ENCODE results near the gene HORMAD2. TPM values are rescaled to one million over a fixed set of nuclear protein-coding genes. Genes with fewer than 3 reads are reported as not detected.
"Not testable (repeated sequence)": the region's sequence is repeated elsewhere in the genome, so short reads cannot be mapped to it uniquely, and the experiment has no call there.

HORMAD2 gene
- total RNA-seq, 1 donor from 2014 or later: not detected

- DNase-seq (ENCODE audit: low spot score): no peak
Measured at GRCh38 chr22:30056015-30056414, 24.2 kb upstream of the HORMAD2 start.

DNA sequence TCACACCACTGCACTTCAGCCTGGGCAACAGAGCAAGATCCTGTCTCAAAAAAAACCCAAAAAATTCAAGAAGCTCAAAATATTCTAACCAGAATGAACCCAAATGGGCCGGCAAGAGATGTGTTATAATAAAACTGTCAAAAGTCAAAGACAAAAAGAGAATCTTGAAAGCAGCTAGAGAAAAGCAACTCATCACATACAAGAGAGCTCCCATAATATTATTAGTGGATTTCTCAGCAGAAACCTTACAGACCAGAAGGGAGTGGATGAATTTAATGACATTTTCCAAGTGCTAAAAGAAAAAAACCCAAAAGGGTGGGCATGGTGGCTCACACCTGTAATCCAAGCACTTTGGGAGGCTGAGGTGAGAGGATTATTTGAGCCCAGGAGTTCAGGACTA is 22.9 kb upstream of the HORMAD2 start:
- no peak for DNase-seq (ENCODE audit: low spot score)

- DNase-seq (ENCODE audit: low spot score): not testable (repeated sequence)
Measured at GRCh38 chr22:30059346-30060020, 20.8 kb upstream of the HORMAD2 start.

DNA sequence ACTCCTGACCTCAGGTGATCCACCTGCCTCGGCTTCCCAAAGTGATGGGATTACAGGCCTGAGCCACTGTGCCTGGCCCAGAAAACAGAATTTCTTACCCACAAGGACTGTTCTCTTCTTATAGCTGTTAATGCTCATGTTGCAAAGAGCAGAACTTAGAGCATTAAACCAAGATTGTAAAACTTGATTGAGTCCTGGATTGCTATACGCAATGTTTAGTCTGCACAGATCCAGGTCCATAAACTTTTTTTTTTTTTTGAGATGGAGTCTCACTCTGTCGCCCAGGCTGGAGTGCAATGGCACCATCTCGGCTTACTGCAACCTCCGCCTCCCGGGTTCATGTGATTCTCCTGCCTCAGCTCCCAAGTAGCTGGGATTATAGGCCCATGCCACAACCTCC is 19.2 kb upstream of the HORMAD2 start:
- DNase-seq (ENCODE audit: low spot score): not testable (repeated sequence)

- DNase-seq (ENCODE audit: low spot score): no peak
Measured at GRCh38 chr22:30062259-30062658, 18.0 kb upstream of the HORMAD2 start.

- no peak for DNase-seq (ENCODE audit: low spot score)
Measured at GRCh38 chr22:30062950-30063349, 17.3 kb upstream of the HORMAD2 start.

DNA sequence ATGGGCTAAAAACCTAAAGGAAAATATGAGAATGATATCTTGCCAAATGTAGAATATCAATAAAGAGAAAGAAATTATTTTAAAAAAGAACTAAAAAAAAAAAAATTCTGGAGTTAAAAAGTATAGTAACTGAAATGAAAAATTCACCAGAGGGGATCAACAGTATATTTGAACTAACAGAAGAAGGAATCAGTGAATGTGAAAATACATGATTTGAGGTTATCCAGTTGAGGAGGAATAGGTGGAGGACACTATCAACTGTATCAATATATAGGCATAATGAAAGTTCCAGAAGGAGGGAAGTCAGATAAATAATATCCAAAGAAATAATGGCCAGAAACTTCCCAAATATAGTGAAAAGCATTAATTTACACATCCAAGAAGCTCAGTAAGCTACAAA is 16.1 kb upstream of the HORMAD2 start:
- no peak for DNase-seq (ENCODE audit: low spot score)

GRCh38 chr22:30073743-30074142 is 6.5 kb upstream of the HORMAD2 start:
- no peak for DNase-seq (ENCODE audit: low spot score)

GRCh38 chr22:30074147-30074546 is 6.1 kb upstream of the HORMAD2 start:
- no peak for DNase-seq (ENCODE audit: low spot score)

DNA sequence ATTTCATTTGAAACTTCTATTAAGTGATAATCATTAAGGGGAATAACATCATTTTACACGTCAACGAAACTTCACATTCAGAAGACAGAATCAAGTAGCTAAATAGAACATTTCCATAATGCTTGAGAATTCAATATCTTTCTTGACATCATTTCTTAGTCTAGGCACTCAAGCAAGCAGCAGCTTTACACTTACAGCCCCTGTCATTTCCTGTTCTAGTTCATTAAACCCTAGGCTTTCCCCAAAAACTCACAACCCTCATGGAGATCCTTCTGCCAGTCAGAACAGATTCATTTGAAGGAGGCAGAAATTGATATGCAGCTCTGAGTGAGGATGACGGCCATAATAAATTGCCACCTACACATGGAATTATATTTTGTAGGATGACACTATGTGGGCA is 5.3 kb upstream of the HORMAD2 start:
- DNase-seq (ENCODE audit: low spot score): no peak

GRCh38 chr22:30077279-30077880 is 2.9 kb upstream of the HORMAD2 start:
- DNase-seq (ENCODE audit: low spot score): no peak

GRCh38 chr22:30078320-30079311 is 1.6 kb upstream of the HORMAD2 start:
- no peak for DNase-seq (ENCODE audit: low spot score)

DNA sequence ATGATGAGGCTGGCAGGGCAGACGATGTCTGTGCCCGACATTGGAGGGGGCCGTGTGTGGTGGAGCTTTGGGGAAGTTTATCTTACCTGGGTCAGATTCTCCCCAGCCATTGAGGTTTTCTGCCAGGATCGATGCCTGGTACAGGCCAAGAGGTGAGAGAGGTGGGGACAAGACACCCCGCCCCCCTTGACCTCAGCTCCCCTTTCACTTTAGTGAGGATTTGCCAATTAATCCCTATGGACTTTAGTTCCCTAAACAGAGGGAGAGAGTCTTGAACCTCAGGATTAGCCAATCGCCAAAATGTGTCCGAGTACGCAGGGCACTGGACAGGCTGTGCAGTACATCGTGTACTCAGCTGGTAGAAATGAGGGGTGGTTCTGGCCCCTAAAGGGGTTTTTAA is 541 bp downstream of the HORMAD2 start:
- no peak for DNase-seq (ENCODE audit: low spot score)

- DNase-seq (ENCODE audit: low spot score): no peak
Measured at GRCh38 chr22:30086496-30086895, 6.2 kb downstream of the HORMAD2 start.

DNA sequence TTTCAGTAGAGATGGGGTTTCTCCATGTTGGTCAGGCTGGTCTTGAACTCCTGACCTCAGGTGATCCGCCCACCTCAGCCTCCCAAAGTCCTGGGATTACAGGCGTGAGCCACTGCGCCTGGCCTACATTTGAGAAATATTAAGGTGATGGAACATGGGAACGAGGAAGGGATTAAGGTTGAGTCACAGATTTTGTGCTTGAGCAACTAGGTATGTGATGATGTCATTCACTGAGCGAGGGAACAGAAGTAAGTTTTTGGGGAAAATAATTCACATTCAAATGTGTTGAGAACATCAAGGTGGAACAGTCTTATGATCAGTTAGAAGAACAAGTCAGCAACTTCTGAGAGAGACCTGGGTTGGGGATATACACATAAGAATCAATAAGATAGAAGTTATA is 6.8 kb downstream of the HORMAD2 start:
- DNase-seq (ENCODE audit: low spot score): not testable (repeated sequence)

GRCh38 chr22:30087611-30088010 is 7.3 kb downstream of the HORMAD2 start:
- DNase-seq (ENCODE audit: low spot score): no peak

DNA sequence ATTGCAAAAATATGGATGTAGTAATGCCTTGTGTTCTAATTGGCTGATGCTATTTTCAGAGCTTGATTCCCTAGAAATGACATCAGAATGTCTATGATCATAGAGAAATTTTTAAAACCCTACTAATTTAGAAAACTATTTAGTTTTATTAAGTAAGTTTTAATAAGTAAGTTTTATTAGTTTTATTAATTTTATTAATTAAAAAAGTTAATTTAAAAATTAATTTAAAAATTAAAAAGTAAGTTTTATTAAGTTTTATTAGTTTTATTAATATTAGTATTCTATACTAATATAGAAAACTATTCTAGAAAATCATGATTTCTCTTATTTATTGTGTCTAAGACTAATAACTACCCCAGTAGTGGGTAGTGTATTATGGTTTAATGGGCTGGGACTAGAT is 8.2 kb downstream of the HORMAD2 start:
- DNase-seq (ENCODE audit: low spot score): no peak

DNA sequence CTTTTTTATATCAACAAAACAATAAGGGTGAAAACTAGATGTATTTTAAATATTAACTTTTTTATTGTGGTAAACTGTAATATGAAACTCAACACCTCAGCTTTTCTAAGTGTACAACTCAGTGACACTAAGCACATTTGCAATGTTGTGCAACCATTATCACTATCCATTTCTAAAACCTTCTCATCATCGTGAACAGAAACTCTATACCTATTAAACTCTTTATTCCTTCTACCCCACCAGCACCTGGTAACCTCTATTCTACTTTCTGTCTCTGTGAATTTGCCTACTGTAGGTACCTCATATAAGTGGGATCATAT is 9.4 kb downstream of the HORMAD2 start:
- DNase-seq (ENCODE audit: low spot score): no peak

- DNase-seq (ENCODE audit: low spot score): no peak
Measured at GRCh38 chr22:30092686-30093085, 12.4 kb downstream of the HORMAD2 start.

DNA sequence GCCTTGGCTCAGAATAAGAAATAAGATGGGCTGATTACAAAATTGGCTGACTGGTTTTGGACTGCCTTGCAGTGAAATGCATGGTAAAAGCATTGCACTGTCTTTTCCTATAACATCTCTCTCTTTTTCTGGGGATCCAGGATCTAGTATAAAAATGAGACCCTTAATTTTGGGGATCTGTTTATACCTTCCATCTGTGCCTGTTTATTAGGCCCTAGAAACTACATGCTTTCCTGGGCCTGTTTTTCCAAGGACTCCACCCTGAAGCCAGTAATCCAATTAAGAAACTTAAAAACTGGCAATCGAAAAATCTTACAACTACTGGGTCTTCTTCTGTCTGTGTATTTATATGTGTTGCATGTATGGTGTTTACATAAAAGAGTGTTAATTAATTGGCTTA is 14.5 kb downstream of the HORMAD2 start:
- no peak for DNase-seq (ENCODE audit: low spot score)

GRCh38 chr22:30097861-30098260 is 17.6 kb downstream of the HORMAD2 start:
- no peak for DNase-seq (ENCODE audit: low spot score)

GRCh38 chr22:30100770-30101169 is 20.5 kb downstream of the HORMAD2 start:
- DNase-seq (ENCODE audit: low spot score): not testable (repeated sequence)
